ENCODE measurements around the gene HSPA2. TPM values are rescaled to one million over a fixed set of nuclear protein-coding genes. Genes with fewer than 3 reads are reported as not detected.

Gene HSPA2
- total and polyA plus RNA-seq, 7 donors: 4.1 to 180 (median 53.8) TPM

- ATAC-seq (no peak), DNase-seq (no peak)
- Histone ChIP-seq H3K36me3 (ENCODE audit: insufficient read depth in 1 of 2, low read depth in 1 of 2) (no peaks in the 10 kb centered on the region), H3K9me3 (no peaks in the 10 kb centered on the region), H3K4me3 (no peak overlapping the region), H3K27me3 (ENCODE audit: insufficient read depth in 3 of 3, low read length in 2 of 3) (no peaks in the 10 kb centered on the region), H3K4me1 (peaks cover 4% of the 10 kb centered on the region), H3K27ac (no peak overlapping the region)
- intact Hi-C loops (cut with DNase I): no loop called here
- no peak for TF ChIP-seq CTCF (IDR thresholded peaks at IDR 0.05)
- 85 to 91% (median 87%) methylated on average over 4 of the region's 4 CpGs for WGBS, 3 donors
Measured at GRCh38 chr14:64536488-64537245, 3.9 kb upstream of the HSPA2 start.

- H3K4me1 ChIP-seq: peaks cover 16% of the 10 kb centered on the region
- no peaks in the 10 kb centered on the region for H3K9me3 ChIP-seq
- no peaks in the 10 kb centered on the region for H3K27me3 ChIP-seq (ENCODE audit: insufficient read depth in 3 of 3, low read length in 2 of 3)
- ATAC-seq (peak in 2 of 4 donors; percentile 7 to 21), DNase-seq (peak in 1 of 2 donors; percentile 69)
- WGBS, 3 donors: 15 to 18% (median 16%) methylated on average over 73 of the region's 73 CpGs
- H3K4me3 ChIP-seq: peak overlapping the region; percentile 81
- peak overlapping the region; percentile 74 for H3K27ac ChIP-seq
- no peak for TF ChIP-seq CTCF (IDR thresholded peaks at IDR 0.05)
- H3K36me3 ChIP-seq (ENCODE audit: insufficient read depth in 1 of 2, low read depth in 1 of 2): no peaks in the 10 kb centered on the region
- intact Hi-C loops (cut with DNase I): loop anchor here (2.0 to 5.0 kb wide), 3 partner anchors 35 to 96 kb away; no protein-coding TSS in a partner anchor
Measured at GRCh38 chr14:64541261-64541971, 875 bp downstream of the HSPA2 start.

- no peak for ATAC-seq
- H3K27me3 ChIP-seq (ENCODE audit: insufficient read depth in 3 of 3, low read length in 2 of 3): no peaks in the 10 kb centered on the region
- H3K4me3 ChIP-seq: peak overlapping the region; percentile 81
- H3K36me3 ChIP-seq (ENCODE audit: insufficient read depth in 1 of 2, low read depth in 1 of 2): no peaks in the 10 kb centered on the region
- TF ChIP-seq CTCF (IDR thresholded peaks at IDR 0.05): no peak
- WGBS, 3 donors: 7 to 8% (median 8%) methylated on average over 61 of the region's 61 CpGs
- intact Hi-C loops (cut with DNase I): loop anchor here (2.0 to 5.0 kb wide), 3 partner anchors 35 to 95 kb away; no protein-coding TSS in a partner anchor
- no peak for DNase-seq
- H3K4me1 ChIP-seq: peaks cover 16% of the 10 kb centered on the region
- no peaks in the 10 kb centered on the region for H3K9me3 ChIP-seq
- peak overlapping the region; percentile 74 for H3K27ac ChIP-seq
Measured at GRCh38 chr14:64541972-64542835, 1.7 kb downstream of the HSPA2 start.

GRCh38 chr14:64542836-64543201 is 2.3 kb downstream of the HSPA2 start:
- TF ChIP-seq CTCF (IDR thresholded peaks at IDR 0.05): no peak
- H3K36me3 ChIP-seq (ENCODE audit: insufficient read depth in 1 of 2, low read depth in 1 of 2): no peaks in the 10 kb centered on the region
- peak overlapping the region; percentile 74 for H3K27ac ChIP-seq
- ATAC-seq: no peak
- intact Hi-C loops (cut with DNase I): loop anchor here (5.0 kb wide), 2 partner anchors 34 to 94 kb away; no protein-coding TSS in a partner anchor
- no peaks in the 10 kb centered on the region for H3K27me3 ChIP-seq (ENCODE audit: insufficient read depth in 3 of 3, low read length in 2 of 3)
- 36 to 53% (median 47%) methylated on average over 4 of the region's 4 CpGs for WGBS, 3 donors
- H3K9me3 ChIP-seq: no peaks in the 10 kb centered on the region
- H3K4me1 ChIP-seq: peaks cover 16% of the 10 kb centered on the region
- H3K4me3 ChIP-seq: peak overlapping the region; percentile 81
- no peak for DNase-seq

Measured in psoas muscle (tissue), 8 donors.